ENCODE data around the gene HNRNPLL.

- TF ChIP-seq CTCF (IDR thresholded peaks at IDR 0.05) (no peak), POLR2A (IDR thresholded peaks at IDR 0.05) (no peak)
Observed at GRCh38 chr2:38578832-38579231, 23.9 kb downstream of the HNRNPLL start.

All from uterus (tissue), 2 donors.